T-helper 1 cell treated with Interleukin-12 subunit alpha and Interleukin-12 subunit beta and Interleukin-4 antibody, amounts not matched to agents 30 ng/mL and 1 ng/mL, for 36 hours (primary cell): ENCODE results near the gene RNF152. TPM values are rescaled to one million over a fixed set of nuclear protein-coding genes. Genes with fewer than 3 reads are reported as not detected.
"Not testable (repeated sequence)": the region's sequence is repeated elsewhere in the genome, so short reads cannot be mapped to it uniquely, and the experiment has no call there.

Experiments
- intact Hi-C: fragments of 100-400 bp; cut with micrococcal nuclease; formaldehyde crosslinking; loops from one replicate; pipeline ENCODE4 v1.15.1; 2024
- total RNA-seq: library from RNA; stranded (reverse); gene quantifications from 2 replicates; pipeline ENCODE4 v1.2.3, GENCODE V29; 2022

Gene RNF152
- total RNA-seq, 1 donor from 2014 or later: 0.05 TPM

GRCh38 chr18:61824733-61825363, 68.0 kb downstream of the RNF152 start:
- intact Hi-C loops: no loop called here

- intact Hi-C loops: no loop called here
Measured at GRCh38 chr18:61823595-61823994, 69.2 kb downstream of the RNF152 start.

- intact Hi-C loops: no loop called here
Measured at GRCh38 chr18:61822879-61823278, 69.9 kb downstream of the RNF152 start.

- intact Hi-C loops: no loop called here
Measured at GRCh38 chr18:61821748-61822147, 71.1 kb downstream of the RNF152 start.

- intact Hi-C loops: no loop called here
Measured at GRCh38 chr18:61820882-61821281, 71.9 kb downstream of the RNF152 start.

GRCh38 chr18:61817086-61817485, 75.7 kb downstream of the RNF152 start:
- intact Hi-C loops: no loop called here

- intact Hi-C loops: no loop called here
Measured at GRCh38 chr18:61815885-61816470, 76.8 kb downstream of the RNF152 start.

GRCh38 chr18:61808286-61808685, 84.5 kb downstream of the RNF152 start:
- intact Hi-C loops: no loop called here

GRCh38 chr18:61803393-61803792, 89.4 kb downstream of the RNF152 start:
- intact Hi-C loops: no loop called here

GRCh38 chr18:61797696-61798590, 94.9 kb downstream of the RNF152 start:
- intact Hi-C loops: no loop called here

- intact Hi-C loops: no loop called here
Measured at GRCh38 chr18:61791031-61791430, 101.8 kb downstream of the RNF152 start.

GRCh38 chr18:61787011-61787670, 105.7 kb downstream of the RNF152 start:
- intact Hi-C loops: not testable (repeated sequence)

GRCh38 chr18:61785588-61785987, 107.2 kb downstream of the RNF152 start:
- intact Hi-C loops: no loop called here

- intact Hi-C loops: no loop called here
Measured at GRCh38 chr18:61784834-61785233, 108.0 kb downstream of the RNF152 start.

- intact Hi-C loops: no loop called here
Measured at GRCh38 chr18:61782545-61782944, 110.3 kb downstream of the RNF152 start.

- intact Hi-C loops: not testable (repeated sequence)
Measured at GRCh38 chr18:61776201-61776600, 116.6 kb downstream of the RNF152 start.

- intact Hi-C loops: no loop called here
Measured at GRCh38 chr18:61774846-61775245, 118.0 kb downstream of the RNF152 start.

- intact Hi-C loops: no loop called here
Measured at GRCh38 chr18:61772293-61772848, 120.4 kb downstream of the RNF152 start.

- intact Hi-C loops: no loop called here
Measured at GRCh38 chr18:61771861-61772260, 120.9 kb downstream of the RNF152 start.

GRCh38 chr18:61770279-61770678, 122.5 kb downstream of the RNF152 start:
- intact Hi-C loops: no loop called here

GRCh38 chr18:61766266-61766884, 126.4 kb downstream of the RNF152 start:
- intact Hi-C loops: no loop called here
